NCI-H345 treated with DMSO at 0.1 percent for 48 hours (cell line): Measurements from ENCODE around the gene GTPBP10.
A peak's percentile ranks its signal among the peaks of the same experiment; 100 is the strongest.
"Not testable (repeated sequence)": the region's sequence is repeated elsewhere in the genome, so short reads cannot be mapped to it uniquely, and the experiment has no call there.

Experiments
- DNase-seq: peaks from one replicate; lab custom pipeline; 2025; ENCODE audit not compliant: unreplicated experiment; lab: John Stamatoyannopoulos, UW

GTPBP10 gene

DNA sequence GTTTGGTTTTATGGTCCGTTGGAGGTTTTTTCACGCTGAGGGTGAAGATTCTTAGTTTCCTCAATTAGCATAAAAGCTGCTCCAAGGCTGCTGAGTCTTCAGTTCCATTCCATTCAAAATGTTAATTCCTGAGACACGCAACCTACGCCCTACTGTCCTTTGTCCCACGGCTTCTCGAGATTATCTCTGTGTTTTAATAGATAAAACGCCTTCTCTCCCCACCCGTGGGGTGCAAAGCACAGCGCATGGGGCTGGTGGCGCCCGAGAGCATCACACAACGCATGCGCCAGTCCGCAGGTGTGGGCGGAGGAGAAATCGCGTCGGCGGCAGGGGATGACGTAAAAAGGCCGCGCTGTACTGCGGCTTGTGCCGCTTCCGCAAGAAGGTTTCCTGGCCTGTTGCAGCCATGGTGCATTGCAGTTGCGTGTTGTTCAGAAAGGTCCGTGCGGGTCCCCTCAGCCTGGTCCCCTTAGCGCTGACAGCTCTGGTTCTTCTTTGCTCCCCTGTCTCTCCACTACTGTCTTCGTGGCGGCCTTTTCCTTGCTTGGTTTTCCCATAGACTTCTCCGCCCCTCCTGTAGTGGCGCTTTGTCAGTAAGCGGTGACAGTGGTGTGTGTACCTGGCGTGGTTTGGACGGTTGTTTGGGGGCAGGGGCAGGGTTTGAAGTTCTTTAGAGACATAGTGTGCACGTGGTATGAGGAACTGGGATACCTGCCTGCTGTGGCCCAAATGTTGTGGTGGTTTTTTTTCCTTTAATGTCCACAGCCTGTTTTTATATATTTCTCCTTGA lies at the start of gene GTPBP10:
Gene GTPBP10, plus strand, starts transcription at position 381 of the 790 bp plus-strand sequence. Its CDS starts 26 bp downstream, at position 407.
- DNase-seq: peak; percentile 79

DNA sequence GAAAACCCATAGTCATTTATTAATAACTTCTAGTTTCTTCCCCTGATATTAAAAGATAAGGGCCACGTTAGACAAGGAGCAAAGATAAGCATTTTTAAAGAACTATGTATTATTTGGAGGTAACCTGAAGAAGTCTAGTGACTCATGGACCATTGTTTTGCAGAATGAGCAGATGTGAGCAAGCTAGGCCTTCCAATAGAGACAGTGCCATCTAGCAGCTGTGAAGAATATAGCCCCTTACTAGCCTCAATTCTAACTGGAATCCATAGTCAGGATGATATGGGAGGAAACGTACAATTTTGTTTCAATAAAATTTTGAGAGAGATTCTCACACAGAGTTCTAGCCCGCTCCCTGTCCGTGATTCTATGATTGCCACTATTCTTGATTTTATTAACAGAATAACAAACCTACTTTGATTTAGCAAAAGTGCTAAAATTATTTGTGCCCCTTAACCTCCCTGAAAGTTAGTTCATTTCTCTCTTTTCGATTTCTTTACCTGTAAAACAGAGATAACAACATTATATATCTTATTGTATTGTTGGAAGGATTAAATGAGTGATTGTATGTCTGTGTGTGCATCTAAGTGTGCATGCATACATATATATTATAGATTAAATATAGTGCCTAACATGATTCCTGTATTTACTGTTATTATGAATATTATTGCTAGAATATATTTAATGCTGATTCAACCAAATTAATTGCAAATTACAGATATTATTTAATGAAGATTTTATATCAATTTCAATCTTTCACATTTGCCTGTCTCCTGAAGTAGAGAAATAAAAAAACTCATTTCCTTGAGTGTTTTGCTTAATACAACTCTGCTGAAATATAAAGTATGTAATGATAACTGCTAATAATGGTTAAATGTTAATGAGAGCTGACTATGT lies 48.1 kb upstream of the GTPBP10 start:
- no peak for DNase-seq

DNA sequence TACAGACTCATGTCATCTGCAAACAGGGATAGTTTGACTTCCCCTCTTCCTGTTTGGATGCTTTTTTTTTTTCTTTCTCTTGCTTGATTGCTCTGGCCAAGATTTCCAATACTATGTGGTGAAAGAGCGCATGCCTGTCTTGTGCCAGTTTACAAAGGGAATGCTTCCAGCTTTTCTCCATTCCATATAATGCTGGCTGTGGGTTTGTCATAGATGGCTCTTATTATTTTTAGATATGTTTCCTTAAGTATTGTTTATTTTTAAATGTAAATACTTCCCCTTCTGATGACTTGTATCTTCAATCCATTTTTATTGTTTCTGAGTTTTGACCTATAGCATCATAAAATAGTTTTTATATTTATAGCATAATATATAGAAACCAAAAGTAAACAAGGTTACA lies 43.3 kb upstream of the GTPBP10 start:
- DNase-seq: no peak

GRCh38 chr7:90309872-90310271 lies 36.6 kb upstream of the GTPBP10 start:
- no peak for DNase-seq

DNA sequence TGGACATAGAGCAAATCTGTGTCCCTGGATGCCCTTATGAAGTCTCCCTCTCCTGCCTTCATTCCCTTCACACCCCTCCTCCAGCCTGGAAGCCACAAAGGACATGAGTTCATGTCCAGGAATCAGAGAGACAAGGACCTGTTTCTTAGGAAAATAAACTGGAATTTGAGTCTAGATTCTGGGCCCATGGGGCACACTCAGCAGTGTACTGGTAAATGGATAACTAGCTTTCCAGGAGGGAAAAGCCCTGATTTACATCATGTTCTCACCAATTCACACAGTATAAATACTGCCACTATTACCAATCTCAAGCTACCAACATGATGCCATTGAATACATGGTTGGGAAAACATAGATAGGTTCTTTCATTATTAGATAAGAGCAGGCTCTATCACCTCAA lies 35.3 kb upstream of the GTPBP10 start:
- no peak for DNase-seq

DNA sequence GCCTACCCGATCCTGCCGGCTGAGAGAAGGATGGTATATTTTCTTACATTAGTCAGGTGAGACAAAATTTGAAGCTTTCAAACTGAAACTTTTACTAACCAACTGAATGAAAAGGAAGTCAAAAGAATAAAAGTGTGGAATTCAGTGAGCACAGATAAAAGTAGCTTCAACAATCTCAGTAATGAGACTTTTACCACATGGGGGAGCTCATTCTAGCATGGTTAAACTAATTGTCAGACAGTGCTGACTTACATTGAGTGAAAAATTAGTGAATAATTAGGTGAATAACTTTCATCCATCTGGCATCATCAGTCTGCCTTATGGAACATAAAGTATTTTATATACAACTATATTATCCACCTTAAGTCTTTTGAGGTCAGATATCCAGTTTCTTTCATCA lies 33.8 kb upstream of the GTPBP10 start:
- DNase-seq: no peak

- no peak for DNase-seq
These were observed 32.6 kb upstream of the GTPBP10 start for GRCh38 chr7:90313907-90314306.

GRCh38 chr7:90320014-90320413 lies 26.5 kb upstream of the GTPBP10 start:
- no peak for DNase-seq

GRCh38 chr7:90320418-90320800 lies 26.1 kb upstream of the GTPBP10 start:
- DNase-seq: no peak

- DNase-seq: no peak
These were observed 25.6 kb upstream of the GTPBP10 start, which contains the start of gene FAM237B for GRCh38 chr7:90320801-90321494. TSS of gene FAM237B (minus strand) at chr7:90321304. CDS start at chr7:90319748, 1,556 bp downstream.

GRCh38 chr7:90322837-90323236 lies 23.7 kb upstream of the GTPBP10 start:
- no peak for DNase-seq

GRCh38 chr7:90326500-90326899 lies 20.0 kb upstream of the GTPBP10 start:
- DNase-seq: no peak

DNA sequence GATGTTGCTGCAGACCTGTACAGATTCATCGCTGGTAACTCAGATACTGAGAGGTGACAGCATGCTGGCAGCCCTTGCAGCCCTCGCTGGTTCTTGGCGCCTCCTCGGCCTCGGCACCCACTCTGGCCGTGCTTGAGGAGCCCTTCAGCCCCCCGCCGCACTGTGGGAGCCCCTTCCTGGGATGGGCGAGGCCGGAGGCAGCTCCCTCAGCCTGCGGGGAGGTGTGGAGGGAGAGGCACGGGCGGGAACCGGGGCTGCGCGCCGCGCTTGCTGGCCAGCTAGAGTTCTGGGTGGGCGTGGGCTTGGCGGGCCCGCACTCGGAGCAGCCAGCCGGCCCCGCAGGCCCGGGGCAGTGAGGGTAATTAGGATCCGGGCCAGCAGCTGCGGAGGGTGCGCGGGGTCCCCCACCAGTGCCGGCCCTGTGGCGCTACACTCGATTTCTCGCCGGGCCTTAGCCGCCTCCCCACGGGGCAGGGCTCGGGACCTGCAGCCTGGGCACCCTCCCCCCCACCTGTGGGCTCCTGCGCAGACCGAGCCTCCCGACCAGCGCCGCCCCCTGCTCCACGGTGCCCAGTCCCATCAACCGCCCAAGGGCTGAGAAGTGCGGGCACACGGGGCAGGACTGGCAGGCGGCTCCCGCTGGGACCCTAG lies 12.2 kb upstream of the GTPBP10 start:
- no peak for DNase-seq

DNA sequence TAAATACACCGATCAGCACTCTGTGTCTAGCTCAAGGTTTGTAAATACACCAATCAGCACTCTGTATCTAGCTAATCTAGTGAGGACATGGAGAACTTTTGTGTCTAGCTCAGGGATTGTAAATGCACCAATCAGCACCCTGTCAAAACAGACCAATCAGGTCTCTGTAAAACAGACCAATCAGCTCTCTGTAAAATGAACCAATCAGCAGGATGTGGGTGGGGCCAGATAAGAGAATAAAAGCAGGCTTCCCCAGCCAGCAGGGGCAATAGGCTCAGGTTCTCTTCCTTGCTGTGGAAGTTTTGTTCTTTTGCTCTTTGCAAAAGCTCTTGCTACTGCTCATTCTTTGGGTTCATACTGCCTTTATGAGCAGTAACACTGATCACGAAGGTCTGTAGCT lies 11.6 kb upstream of the GTPBP10 start:
- DNase-seq: not testable (repeated sequence)

GRCh38 chr7:90337106-90337505 lies 9.4 kb upstream of the GTPBP10 start:
- DNase-seq: no peak

DNA sequence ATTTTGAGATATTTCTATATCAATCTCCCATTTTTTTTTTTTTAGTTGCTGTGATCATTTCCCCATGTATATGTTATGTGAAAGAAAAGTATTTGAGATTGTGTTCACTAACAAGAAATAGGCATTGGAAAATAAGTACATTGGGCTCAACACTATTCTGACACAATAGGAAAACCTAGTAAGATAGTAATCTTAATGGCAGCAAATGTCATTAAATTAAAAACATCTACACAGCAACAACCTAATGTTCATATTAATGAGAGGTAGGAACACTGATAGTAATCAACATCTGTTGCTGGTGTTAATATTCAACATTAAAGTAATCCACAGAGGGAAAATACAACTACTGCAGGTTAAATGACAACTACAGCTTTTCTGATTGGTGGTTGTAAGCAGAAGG lies 1.5 kb upstream of the GTPBP10 start:
- DNase-seq: no peak

DNA sequence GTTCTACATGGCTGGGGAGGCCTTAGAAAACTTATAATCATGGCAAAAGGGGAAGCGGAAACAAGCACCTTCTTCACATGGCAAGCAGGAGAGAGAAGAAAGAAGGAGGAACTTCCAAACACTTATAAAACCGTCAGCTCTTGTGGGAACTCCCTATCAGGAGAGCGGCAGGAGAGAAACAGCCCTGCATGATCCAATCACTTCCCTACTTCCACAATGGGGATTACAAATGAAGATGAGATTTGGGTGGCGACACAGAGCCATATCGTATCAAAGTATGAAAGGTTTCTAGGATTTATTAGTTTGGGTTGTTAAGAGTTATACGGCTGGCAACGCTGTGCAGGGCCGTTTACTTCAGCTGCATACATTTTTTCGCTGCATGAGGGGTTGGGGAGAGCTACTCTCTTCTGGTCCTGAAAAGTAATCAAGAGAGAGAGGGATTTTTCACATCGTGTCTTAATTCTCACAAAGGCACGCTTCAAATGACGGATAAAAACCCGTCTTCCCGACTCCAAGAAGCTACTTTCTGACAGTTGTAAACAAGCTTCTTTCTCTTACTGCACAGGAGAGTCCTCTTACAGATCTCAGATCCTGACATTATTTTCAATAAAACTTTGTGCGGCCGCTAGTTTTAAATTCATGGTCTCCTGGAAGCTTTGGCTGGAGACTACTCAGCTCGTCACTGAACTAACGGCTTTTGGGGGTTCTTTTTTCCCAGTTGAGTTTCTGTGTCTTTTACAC lies 751 bp upstream of the GTPBP10 start:
- no peak for DNase-seq

- DNase-seq: no peak
These were observed 1.2 kb downstream of the GTPBP10 start for GRCh38 chr7:90347759-90348158.

DNA sequence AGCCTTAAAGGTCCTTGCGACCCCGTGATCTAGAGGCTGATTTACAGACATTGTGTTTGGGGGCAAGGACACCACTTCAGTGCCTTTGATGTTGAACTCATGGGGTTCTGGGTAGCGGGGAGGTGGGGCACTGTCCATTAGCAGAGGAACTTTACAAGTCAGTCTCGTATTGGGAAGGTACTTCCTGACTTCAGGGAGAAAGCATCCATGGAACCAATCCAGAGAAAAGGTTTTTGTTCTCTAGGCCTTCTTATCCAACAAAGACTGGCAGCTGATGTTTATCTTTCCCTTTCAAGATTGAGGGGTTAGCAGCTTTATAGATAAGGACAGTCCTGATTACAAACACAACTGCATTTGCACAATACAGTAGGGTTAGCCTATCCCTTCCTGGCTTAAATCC lies 2.8 kb downstream of the GTPBP10 start:
- no peak for DNase-seq

- not testable (repeated sequence) for DNase-seq
These were observed 3.5 kb downstream of the GTPBP10 start for GRCh38 chr7:90350032-90350431.
